Testis (tissue), 3 donors: Measurements from ENCODE around the gene DGKD. TPM values are rescaled to one million over a fixed set of nuclear protein-coding genes. Genes with fewer than 3 reads are reported as not detected.

Source experiments
- DNase-seq: peaks from one replicate; pipeline ENCODE4 v3.0.0-alpha.2; 2019
- H3K27ac ChIP-seq, 2 donors: fragments of 200-600 bp; sonication (generic); one replicate each; pipeline ENCODE4 v1.5.1; 2019
- H3K27me3 ChIP-seq: fragments of 200-600 bp; sonication (generic); one replicate; pipeline ENCODE4 v1.5.1; 2019
- H3K36me3 ChIP-seq: fragments of 200-600 bp; sonication (generic); one replicate; pipeline ENCODE4 v1.5.1; 2017; ENCODE audit warnings: low read depth; ENCODE audit errors: missing control alignments
- H3K4me1 ChIP-seq: fragments of 200-600 bp; sonication (generic); one replicate; pipeline ENCODE4 v1.5.1; 2019
- H3K4me3 ChIP-seq, 2 donors: fragments of 200-600 bp; sonication (generic); one replicate each; pipeline ENCODE4 v1.5.1; 2017 to 2019
- H3K9me3 ChIP-seq: fragments of 200-600 bp; sonication (generic); one replicate; pipeline ENCODE4 v1.5.1; 2017
- CTCF ChIP-seq, 3 experiments: fragments of 450-650 bp in 2 of 3; fragments of 200-600 bp in 1 of 3; sonication (generic) in 1 of 3; IDR thresholded peaks; one replicate each; pipeline ENCODE4 v1.5.1; 2016 to 2019; ENCODE audit warnings: antibody characterized with exemption in 3 of 3, mild to moderate bottlenecking in 2 of 3, moderate library complexity in 1 of 3
- POLR2A ChIP-seq: fragments of 450-650 bp; IDR thresholded peaks from one replicate; pipeline ENCODE4 v1.6.1; 2017; ENCODE audit warnings: antibody characterized with exemption, mild to moderate bottlenecking, moderate library complexity
- WGBS, 2 donors: methylation state at CpG; one replicate each; pipeline ENCODE4 v1.1.5; 2018; 5-methylcytosine and 5-hydroxymethylcytosine counted together
- intact Hi-C: fragments of 100-400 bp; cut with DNase I; formaldehyde crosslinking; loops from one replicate; pipeline ENCODE4 v1.15.1; 2023; ENCODE audit warnings: low total_unique reads
- polyA plus RNA-seq: library from polyadenylated mRNA; stranded (reverse); fragments of 350-450 nt; fragmentation: Illumina TruSeq; extraction: RNeasy Lipid Tissue Mini Kit (QIAGEN cat#74804); gene quantifications from one replicate; pipeline ENCODE4 v1.2.3, GENCODE V29; 2014; ENCODE audit warnings: low read depth, low replicate concordance; ENCODE audit not compliant: insufficient read depth
- total RNA-seq, 2 donors: library from RNA; depleted of rRNA; stranded (reverse); fragments of >200 nt; gene quantifications; one replicate each; pipeline ENCODE4 v1.2.3, GENCODE V29; 2016

Gene DGKD
- total and polyA plus RNA-seq, 3 donors from 2014 or later, result 65.1 to 80.1 (median 66.7) TPM

DNA sequence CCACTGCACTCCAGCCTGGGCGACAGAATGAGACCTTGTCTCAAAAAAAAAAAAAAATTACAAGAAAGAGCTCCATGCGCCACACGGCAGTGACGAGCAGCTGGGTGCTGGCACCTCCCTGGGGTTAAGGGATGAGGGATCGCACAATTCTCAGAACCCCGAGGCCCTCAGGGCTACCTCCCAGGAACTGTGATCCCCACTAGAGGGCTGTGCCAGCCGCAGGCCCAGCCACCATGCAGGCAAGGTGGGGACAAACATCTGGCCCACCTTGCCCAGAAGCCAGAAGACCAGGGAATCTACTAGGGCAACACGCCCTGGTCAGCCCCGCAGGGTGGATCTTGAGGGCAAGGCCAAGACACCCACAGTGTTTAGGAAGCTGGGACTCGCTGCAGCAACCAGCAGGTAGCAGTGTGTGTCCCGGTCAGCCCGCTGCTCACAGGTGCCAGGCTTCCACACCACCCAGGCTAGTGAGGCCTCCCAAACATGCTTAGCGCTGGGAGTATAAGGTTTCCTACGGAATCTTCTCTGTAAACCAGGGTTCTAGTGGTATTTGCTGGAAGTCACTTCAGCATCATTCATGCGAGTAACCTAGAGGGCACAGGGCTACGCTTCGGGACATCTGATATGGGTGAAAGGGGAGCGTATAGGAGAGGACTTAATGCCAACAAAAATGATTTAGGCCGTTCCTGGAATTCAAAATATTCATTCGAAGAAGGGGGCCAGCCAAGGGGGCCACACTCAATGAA, 39.9 kb upstream of the DGKD start:
- WGBS, 2 donors, result 91% methylated on average over 17 to 20 of the region's 20 CpGs
- H3K27ac ChIP-seq, result no peak overlapping the region
- intact Hi-C loops, result no loop called here
- no peaks in the 10 kb centered on the region for H3K4me1 ChIP-seq
- no peak for DNase-seq
- no peaks in the 10 kb centered on the region for H3K36me3 ChIP-seq
- no peak overlapping the region for H3K4me3 ChIP-seq
- H3K27me3 ChIP-seq, result no peaks in the 10 kb centered on the region
- TF ChIP-seq POLR2A, result no peak
- TF ChIP-seq CTCF (IDR thresholded peaks at IDR 0.05), result no peak
- H3K9me3 ChIP-seq, result no peaks in the 10 kb centered on the region

DNA sequence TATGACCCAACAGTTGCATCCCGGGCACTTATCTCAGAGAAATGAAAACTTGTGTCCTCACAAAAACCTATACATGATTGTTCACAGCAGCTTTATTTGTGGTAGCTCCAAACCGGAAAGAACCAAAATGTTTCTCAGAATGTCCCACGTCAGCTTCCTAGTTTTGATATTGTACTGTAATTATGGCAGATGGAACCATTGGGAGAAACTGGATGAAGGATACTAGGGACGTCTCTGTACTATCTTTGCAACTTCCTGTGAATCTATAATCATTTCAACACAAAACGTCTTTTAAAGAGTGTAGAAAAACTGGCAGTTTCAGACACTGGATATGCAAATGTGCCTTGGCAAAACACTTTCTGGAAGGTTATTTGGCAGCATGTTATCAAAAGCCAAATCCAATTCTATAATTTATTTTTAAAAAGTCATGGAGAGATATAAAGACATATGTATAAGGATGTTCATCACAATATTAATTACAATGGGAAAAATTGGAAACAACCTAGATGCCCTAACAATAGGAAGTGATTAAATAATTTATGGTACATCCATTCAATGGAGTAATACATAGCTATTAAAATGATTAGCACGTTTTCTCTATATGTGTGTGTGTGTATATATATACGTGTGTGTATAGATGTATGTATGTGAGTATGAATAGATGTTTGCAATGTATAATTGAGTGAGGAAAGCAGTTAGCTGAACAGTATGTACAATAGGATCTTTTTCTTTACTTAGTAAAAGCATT, 36.9 kb upstream of the DGKD start:
- no peak overlapping the region for H3K27ac ChIP-seq
- H3K36me3 ChIP-seq, result no peaks in the 10 kb centered on the region
- DNase-seq, result no peak
- H3K4me1 ChIP-seq, result no peaks in the 10 kb centered on the region
- H3K4me3 ChIP-seq, result no peak overlapping the region
- intact Hi-C loops, result no loop called here
- 72 to 73% methylated on average over 7 of the region's 7 CpGs for WGBS, 2 donors
- TF ChIP-seq CTCF (IDR thresholded peaks at IDR 0.05) (no peak), POLR2A (no peak)
- no peaks in the 10 kb centered on the region for H3K27me3 ChIP-seq
- H3K9me3 ChIP-seq, result no peaks in the 10 kb centered on the region

GRCh38 chr2:233319256-233319655, 35.0 kb upstream of the DGKD start:
- intact Hi-C loops, result no loop called here
- Histone ChIP-seq H3K9me3 (no peaks in the 10 kb centered on the region), H3K27me3 (no peaks in the 10 kb centered on the region), H3K27ac (no peak overlapping the region), H3K36me3 (no peaks in the 10 kb centered on the region), H3K4me3 (no peak overlapping the region), H3K4me1 (no peaks in the 10 kb centered on the region)
- TF ChIP-seq CTCF (IDR thresholded peaks at IDR 0.05) (no peak), POLR2A (no peak)
- 83 to 88% methylated on average over 5 of the region's 5 CpGs for WGBS, 2 donors
- DNase-seq, result no peak

DNA sequence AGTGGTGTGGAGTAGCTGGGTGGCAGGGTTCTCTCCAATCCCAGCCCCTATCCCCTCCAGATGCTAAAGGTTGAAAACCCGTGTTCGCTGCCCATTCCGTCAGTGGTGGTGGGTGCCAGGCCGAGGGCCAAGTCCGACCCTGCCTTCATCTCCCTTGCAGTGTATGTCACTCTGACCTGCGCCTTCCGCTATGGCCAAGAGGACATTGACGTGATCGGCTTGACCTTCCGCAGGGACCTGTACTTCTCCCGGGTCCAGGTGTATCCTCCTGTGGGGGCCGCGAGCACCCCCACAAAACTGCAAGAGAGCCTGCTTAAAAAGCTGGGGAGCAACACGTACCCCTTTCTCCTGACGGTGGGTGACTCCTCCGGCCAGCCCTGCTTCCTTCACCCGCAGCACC, 33.8 kb upstream of the DGKD start:
- intact Hi-C loops, result no loop called here
- TF ChIP-seq CTCF (IDR thresholded peaks at IDR 0.05) (no peak), POLR2A (no peak)
- 86 to 95% methylated on average over 15 to 17 of the region's 17 CpGs for WGBS, 2 donors
- Histone ChIP-seq H3K4me3 (no peak overlapping the region), H3K27me3 (no peaks in the 10 kb centered on the region), H3K27ac (no peak overlapping the region), H3K9me3 (no peaks in the 10 kb centered on the region), H3K4me1 (no peaks in the 10 kb centered on the region), H3K36me3 (no peaks in the 10 kb centered on the region)
- DNase-seq, result no peak
